ENCODE results near the gene TEX12. TPM values are rescaled to one million over a fixed set of nuclear protein-coding genes. Genes with fewer than 3 reads are reported as not detected.

TEX12 gene
- total RNA-seq, 3 donors from 2014 or later: 1.2 to 1.3 TPM; not detected in 1

DNA sequence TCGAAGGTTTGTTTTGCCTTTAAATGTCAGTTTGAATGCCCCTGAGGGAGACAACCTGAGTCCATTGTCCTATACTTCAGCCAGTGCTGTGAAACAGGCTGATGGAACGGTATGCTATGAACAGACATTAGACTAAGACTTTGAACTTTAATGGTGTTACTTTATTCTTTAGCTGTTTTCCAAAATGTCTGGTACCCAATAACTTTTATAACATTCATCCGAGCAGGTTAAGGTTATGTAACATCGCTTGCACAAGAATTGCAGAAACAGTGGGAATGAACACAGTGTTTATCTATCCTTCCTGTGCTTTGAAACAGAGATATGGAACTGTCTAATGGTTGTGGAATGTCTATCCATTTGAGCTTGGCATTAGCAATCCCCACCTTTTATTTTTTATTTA lies 46.6 kb downstream of the TEX12 start:
- TF ChIP-seq, protein P1, sequence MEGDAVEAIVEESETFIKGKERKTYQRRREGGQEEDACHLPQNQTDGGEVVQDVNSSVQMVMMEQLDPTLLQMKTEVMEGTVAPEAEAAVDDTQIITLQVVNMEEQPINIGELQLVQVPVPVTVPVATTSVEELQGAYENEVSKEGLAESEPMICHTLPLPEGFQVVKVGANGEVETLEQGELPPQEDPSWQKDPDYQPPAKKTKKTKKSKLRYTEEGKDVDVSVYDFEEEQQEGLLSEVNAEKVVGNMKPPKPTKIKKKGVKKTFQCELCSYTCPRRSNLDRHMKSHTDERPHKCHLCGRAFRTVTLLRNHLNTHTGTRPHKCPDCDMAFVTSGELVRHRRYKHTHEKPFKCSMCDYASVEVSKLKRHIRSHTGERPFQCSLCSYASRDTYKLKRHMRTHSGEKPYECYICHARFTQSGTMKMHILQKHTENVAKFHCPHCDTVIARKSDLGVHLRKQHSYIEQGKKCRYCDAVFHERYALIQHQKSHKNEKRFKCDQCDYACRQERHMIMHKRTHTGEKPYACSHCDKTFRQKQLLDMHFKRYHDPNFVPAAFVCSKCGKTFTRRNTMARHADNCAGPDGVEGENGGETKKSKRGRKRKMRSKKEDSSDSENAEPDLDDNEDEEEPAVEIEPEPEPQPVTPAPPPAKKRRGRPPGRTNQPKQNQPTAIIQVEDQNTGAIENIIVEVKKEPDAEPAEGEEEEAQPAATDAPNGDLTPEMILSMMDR (IDR thresholded peaks at IDR 0.05): no peak
- TF ChIP-seq POLR2AphosphoS5 (IDR thresholded peaks at IDR 0.05): no peak
- TF ChIP-seq POLR2A (IDR thresholded peaks at IDR 0.05): no peak
- Histone ChIP-seq H3K4me3 (no peak overlapping the region), H3K27me3 (no peaks in the 10 kb centered on the region), H3K36me3 (no peaks in the 10 kb centered on the region), H3K9me3 (no peaks in the 10 kb centered on the region), H3K4me1 (no peaks in the 10 kb centered on the region), H3K27ac (no peak overlapping the region)
- DNase-seq (ENCODE audit: low spot score in 2 of 2): no peak
- intact Hi-C loops (cut with DNase I; ENCODE audit: low total_unique reads): no loop called here

DNA sequence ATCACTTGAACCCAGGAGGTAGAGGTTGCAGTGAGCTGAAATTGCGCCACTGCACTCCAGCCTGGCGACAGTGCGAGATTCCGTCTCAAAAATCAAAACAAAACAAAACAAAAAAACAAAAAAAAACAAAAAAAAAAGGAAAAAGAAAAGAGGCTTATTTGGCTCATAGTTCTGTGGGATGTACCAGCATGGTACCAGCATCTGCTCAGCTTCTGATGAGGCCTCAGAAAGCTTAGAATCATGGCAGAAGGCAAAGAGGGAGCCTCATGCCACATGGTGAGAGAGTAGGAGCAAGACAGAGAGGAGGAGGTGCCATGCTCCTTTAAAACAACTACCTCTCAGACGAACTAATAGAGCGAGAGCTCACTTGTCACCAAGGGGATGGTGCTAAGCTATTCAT lies 48.4 kb downstream of the TEX12 start:
- TF ChIP-seq POLR2A (IDR thresholded peaks at IDR 0.05) (no peak), POLR2AphosphoS5 (IDR thresholded peaks at IDR 0.05) (no peak)
- TF ChIP-seq, protein P1 (IDR thresholded peaks at IDR 0.05): no peak
- H3K36me3 ChIP-seq: no peaks in the 10 kb centered on the region
- H3K27ac ChIP-seq: no peak overlapping the region
- H3K4me1 ChIP-seq: no peaks in the 10 kb centered on the region
- DNase-seq (ENCODE audit: low spot score in 2 of 2): no peak
- H3K4me3 ChIP-seq: no peak overlapping the region
- H3K27me3 ChIP-seq: no peaks in the 10 kb centered on the region
- H3K9me3 ChIP-seq: no peaks in the 10 kb centered on the region
- intact Hi-C loops (cut with DNase I; ENCODE audit: low total_unique reads): loop anchor here (1.0 kb wide), 1 partner anchor 13 kb away; no protein-coding TSS in a partner anchor

DNA sequence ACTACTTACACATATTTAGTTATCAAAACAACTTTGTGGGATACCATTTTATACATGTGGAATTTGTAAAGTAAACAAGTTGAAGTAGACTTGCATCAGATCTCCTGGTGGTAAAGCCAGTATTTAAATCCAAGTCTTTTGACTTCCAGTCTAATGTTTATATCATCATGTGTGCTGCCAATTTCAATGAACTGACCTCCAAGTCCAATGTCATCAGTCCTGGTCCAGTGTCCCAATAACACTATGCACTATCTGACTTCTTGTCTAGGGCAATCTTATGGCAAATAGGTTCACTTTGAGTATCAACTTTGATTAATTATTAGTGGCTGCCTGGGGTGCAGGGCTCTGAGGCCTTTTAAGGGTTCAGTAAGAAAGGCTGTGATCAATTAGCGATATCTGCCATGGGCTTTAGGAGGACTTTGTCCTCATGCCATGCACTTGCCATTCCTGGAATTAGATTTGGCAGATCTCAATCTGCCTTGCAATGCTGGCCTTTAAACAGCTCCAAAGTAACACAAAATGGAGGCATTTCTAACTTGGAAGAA lies 49.5 kb downstream of the TEX12 start:
- H3K36me3 ChIP-seq: no peaks in the 10 kb centered on the region
- H3K27me3 ChIP-seq: no peaks in the 10 kb centered on the region
- no peak for TF ChIP-seq POLR2AphosphoS5 (IDR thresholded peaks at IDR 0.05)
- TF ChIP-seq POLR2A (IDR thresholded peaks at IDR 0.05): no peak
- TF ChIP-seq, protein P1 (IDR thresholded peaks at IDR 0.05): no peak
- H3K4me1 ChIP-seq: no peaks in the 10 kb centered on the region
- H3K4me3 ChIP-seq: no peak overlapping the region
- no peak for DNase-seq (ENCODE audit: low spot score in 2 of 2)
- H3K9me3 ChIP-seq: no peaks in the 10 kb centered on the region
- intact Hi-C loops (cut with DNase I; ENCODE audit: low total_unique reads): no loop called here
- H3K27ac ChIP-seq: no peak overlapping the region

DNA sequence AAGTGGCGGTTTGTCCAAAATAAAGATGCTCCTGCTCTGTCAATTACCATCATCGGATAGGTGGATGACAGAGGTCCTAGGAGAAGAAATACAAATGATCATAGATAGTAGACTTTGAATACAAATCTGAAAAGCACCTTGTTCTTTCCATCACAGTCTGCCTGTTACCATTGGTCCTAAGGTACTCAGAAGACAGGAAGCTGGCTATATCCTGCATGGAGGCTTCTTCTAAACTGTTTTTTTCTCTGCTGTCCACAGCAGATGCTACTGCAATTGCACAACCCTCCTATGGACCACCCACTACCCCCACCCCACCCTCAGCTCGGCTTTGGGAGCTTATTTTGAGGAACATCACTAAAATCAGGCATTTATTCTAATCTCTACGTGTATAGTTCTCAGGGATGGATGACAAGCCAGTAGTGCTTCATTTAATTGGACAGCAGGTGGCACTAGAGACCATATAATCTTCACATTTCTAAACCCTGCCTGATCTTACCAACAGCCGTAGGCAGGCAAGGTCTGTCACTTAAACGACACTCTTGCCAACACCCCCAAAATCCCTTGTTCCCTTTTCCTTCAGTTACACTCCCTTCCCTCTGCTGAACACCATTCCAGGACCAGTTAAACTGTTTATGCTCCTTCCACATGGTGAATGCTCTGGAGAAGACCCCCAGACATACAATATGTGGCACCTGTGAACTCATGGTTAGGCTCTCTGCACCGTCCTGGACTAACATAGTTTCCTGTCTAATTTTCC lies 52.5 kb downstream of the TEX12 start:
- intact Hi-C loops (cut with DNase I; ENCODE audit: low total_unique reads): loop anchor here (5.0 kb wide), 1 partner anchor 63 kb away; no protein-coding TSS in a partner anchor
- no peaks in the 10 kb centered on the region for H3K4me1 ChIP-seq
- no peak overlapping the region for H3K4me3 ChIP-seq
- DNase-seq (ENCODE audit: low spot score in 2 of 2): peak in 1 of 2 donors; percentile 34
- no peak overlapping the region for H3K27ac ChIP-seq
- no peaks in the 10 kb centered on the region for H3K27me3 ChIP-seq
- H3K9me3 ChIP-seq: no peaks in the 10 kb centered on the region
- no peaks in the 10 kb centered on the region for H3K36me3 ChIP-seq
- no peak for TF ChIP-seq POLR2A (IDR thresholded peaks at IDR 0.05)
- TF ChIP-seq, protein P1 (IDR thresholded peaks at IDR 0.05): peak; percentile 51 to 90 (median 87)

DNA sequence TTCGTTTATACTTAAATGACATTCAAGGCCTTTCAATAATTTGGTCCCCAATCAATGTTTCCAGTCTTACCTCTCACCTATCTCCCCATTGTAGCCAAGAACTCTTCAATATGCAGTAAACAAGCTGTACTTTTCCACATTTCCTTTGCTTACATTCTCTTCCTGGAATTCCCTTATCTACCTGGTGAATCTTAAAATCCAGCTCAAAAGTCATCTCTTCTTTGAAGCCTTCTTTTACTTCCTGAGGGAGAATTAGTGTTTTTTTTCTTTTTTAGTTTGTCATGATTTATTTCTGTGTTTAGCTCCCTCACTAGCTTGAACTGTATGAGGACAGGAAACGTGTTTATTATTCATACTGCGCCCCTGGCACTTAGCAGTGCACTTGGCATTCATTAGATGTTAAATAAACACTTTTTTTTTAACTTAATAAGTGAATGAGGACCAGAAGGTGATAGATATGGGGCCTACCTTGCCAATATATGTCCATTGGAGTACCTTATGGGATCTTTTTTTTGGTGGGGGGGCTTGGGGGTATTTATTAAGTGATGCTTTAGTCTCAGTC lies 54.2 kb downstream of the TEX12 start:
- intact Hi-C loops (cut with DNase I; ENCODE audit: low total_unique reads): loop anchor here (5.0 kb wide), 1 partner anchor 61 kb away; no protein-coding TSS in a partner anchor
- H3K27ac ChIP-seq: peak overlapping the region; percentile 56 to 82
- no peaks in the 10 kb centered on the region for H3K4me1 ChIP-seq

More for the DNA sequence above, 54.2 kb downstream of the TEX12 start:
- Histone ChIP-seq H3K36me3 (no peaks in the 10 kb centered on the region), H3K9me3 (no peaks in the 10 kb centered on the region), H3K4me3 (no peak overlapping the region), H3K27me3 (no peaks in the 10 kb centered on the region)
- TF ChIP-seq, protein P1 (IDR thresholded peaks at IDR 0.05): no peak
- TF ChIP-seq POLR2AphosphoS5 (IDR thresholded peaks at IDR 0.05) (no peak), POLR2A (IDR thresholded peaks at IDR 0.05) (no peak)
- no peak for DNase-seq (ENCODE audit: low spot score in 2 of 2)
